Measurements from ENCODE around the gene RFX8.
"Not testable (repeated sequence)": the region's sequence is repeated elsewhere in the genome, so short reads cannot be mapped to it uniquely, and the experiment has no call there.

The RFX8 gene

DNA sequence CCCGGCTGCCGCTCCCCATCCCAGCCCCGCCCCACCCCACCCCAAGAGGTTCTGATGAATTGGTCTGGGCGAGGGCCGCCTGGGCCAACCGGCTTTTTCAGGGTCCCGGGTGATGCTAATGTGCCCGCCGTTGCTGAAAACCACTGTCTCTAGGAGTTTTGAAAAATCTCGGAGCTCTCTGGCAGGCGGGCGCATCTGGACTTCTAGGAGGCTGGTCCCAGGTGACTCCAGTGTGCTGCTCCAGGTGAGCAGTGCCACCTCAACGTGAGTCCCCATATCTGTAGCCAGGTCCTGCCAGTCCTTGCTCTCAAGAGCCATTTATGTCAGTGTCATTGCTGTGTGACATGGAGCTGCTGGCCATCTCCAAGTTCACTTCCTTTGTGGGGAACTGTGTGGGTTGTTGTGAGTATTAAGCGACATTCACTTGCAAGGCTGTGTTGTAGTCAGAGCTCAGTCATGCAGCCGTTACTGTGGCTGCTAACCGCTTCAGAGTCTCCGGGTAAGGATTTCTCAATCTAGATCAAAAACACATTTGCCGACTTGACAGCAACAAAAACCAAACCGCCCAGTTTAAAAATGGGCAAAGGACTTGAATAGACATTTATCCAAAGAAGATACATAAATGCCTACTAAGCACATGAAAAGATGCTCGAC is at the start of gene RFX8:
Gene RFX8 (minus strand): TSS at position 382 of the 654 bp plus-strand sequence. CDS start 8,264 bp downstream, outside the sequence.
- DNase-seq (ENCODE audit: low spot score), result peak; percentile 95

DNA sequence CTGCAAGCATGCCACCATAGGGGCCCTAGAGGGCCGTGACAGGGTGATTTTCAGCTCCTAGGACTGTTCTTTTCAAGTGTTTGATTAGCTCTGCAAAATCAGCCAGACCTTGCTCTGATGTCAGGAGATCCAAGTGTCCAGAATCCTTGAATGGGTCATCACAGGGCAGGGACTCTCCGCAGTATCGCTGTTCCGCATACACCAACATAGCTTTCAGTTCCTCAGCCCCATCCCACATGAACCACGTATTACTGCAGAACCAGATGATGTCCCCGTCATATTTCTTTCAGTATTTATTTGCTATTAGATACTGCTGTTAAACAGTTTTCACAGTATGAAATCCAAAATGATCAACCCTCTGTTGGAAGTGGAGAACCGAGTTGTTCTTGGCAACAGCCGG is 46.6 kb upstream of the RFX8 start:
- no peak for DNase-seq (ENCODE audit: low spot score)

DNA sequence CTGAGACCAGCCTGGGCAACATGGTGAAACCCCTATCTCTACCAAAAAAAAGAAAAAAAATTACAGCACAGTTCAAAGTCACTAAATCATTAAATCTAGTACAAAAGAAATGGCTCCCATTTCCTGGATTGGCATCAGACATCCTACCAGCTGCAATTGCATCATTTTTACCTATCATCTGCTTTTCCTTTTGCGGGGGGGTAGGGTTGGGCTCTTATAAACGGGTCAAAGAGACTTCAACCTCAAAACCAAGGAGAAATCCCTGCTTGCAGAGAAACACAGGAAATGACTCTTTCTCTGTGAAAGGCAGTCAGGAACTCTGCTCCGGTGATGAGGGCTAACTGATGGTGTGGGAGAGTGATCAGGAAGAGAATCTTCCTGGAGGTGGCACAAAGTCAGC is 45.3 kb upstream of the RFX8 start:
- no peak for DNase-seq (ENCODE audit: low spot score)

DNA sequence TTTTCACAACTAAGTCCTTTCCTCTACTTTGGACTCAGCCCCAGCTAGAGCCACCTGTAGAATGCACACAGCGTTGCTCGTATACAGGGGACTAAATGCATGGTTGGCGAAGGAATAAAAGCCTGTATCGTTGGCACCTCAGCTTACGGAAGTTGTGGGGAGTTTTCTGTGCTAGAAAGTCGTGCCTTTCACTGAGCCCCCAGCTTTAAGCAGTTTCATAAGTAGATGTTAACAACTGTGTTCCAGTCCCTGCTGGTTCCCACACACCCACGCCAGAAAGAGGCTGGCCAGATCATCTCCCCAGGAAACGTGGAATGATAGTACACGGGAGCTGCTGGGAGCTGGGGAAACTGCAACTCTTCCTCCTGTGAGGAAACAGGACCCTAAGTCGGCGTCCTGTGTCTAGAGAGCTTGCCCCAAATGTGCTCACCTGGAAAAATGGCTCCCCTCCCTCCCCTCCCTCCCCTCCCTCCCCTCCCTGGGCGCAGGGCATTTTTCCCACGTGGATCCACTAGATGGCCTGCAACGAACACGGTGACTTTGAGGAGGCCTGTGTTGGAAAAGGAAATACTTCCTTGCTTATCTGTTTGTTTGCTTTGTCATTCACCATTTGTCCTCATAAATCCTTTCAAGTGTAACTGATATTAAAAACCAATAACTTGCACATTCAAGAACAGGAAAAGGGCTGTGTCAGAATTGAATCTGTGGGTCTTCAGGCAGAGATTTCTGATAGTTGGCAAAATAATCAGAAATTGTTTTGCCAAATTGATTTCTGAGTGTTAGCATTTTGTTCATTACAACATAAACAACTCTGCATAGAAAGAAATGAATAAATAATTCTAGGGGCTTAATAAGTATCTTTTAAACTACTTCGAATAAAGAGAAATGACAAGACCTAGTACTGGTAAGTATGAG is 43.9 kb upstream of the RFX8 start:
- peak; percentile 79 for DNase-seq (ENCODE audit: low spot score)

DNA sequence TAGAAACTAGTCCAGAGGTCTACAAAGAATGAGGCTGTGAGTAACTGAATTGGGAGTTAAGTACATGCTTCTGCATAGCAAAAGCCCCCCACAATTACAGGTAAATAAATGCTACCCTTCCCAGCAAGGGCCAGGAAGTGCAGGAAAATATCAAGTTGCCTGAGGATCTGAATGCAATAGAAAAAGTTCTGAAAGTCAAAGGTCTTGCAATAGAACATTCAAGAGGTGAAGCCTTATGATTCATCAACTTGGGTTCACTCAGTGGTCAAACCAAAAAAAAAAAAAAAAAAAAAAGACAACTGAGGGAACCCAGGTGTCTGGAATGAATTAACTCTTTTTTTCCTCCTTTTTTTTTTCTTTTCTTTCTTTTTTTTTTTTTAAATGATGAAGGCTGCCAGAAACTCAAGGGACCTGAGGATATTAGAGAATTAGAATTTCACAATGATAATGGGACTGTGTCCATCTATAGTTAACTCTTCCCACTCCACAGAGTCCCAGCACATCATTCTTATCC is 42.9 kb upstream of the RFX8 start:
- DNase-seq (ENCODE audit: low spot score), result peak; percentile 46

DNA sequence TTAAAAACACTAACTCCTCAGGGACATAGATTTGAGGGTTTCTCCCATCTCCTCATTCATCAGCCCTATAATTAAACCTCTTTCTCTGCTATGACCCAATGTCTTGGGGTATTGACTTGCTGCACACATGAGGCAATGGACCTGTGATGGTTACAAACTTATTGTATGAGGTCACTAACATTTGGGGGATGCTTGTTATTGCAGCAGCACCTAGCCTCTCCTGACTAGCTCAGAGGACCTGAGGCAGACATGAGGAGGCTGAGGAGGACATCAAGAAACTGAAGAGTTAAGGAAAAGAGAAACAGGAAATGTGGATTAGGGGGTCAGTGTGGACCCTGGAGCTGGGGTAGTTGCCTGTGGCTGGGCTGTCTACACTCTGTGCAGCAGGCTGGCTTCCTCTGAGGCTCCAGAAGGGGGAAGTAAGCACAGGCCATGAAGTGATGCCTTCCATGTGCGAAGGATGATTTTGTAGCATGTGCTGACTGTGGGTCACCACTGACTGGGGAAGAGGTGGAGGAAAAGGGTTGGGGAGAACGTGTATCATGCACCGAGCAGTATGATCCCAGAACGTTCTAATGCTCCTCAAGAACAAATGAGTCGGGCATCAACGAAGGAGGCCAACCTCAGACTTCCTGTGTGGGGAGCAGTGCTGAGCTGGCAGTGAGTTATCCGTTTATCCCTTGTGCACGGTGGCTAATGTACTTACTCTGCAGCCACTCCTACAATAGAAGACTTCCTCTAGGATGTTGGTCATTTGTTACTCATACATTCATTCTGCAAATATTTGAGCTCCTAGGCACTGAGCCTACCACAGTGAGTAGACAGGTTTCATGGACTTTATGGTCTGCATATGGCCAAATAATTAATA is 42.1 kb upstream of the RFX8 start:
- peak; percentile 74 for DNase-seq (ENCODE audit: low spot score)

DNA sequence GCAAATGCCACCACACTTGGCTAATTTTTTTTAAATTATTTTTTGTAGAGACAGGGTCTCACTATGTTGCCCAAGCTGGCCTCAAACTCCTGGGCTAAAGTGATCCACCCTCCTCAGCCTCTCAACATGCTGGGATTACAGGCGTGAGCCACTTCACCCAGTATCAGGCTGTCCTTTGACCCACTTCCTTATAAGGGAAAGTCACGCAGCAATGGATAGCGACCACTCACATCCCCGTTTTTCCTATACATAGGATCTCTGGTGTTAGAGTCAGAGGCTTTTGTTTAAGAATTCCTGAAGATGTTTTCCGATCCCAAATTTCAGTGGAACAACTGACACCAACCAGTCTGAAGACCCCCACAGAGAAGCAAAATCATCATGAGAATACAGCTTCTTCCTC is 41.4 kb upstream of the RFX8 start:
- no peak for DNase-seq (ENCODE audit: low spot score)

DNA sequence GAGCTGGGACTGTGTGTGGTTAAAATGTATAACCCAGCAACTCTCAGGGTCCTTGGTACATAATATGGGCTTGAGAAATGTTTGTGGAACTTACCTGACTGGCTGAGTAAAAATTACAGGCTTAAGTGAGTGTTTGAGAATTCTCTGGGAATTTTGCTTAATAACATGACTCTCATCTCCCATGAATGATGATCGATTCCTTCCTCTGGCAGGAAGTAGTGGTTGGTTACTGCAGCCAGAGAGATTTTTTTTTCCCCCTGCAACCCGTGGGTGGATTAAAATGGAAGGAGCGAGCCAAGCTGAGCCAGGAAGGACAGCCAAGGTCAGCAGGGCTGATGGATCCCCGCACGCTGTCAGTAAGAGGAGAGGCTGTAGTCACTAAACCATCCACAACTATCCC is 40.6 kb upstream of the RFX8 start:
- no peak for DNase-seq (ENCODE audit: low spot score)

DNA sequence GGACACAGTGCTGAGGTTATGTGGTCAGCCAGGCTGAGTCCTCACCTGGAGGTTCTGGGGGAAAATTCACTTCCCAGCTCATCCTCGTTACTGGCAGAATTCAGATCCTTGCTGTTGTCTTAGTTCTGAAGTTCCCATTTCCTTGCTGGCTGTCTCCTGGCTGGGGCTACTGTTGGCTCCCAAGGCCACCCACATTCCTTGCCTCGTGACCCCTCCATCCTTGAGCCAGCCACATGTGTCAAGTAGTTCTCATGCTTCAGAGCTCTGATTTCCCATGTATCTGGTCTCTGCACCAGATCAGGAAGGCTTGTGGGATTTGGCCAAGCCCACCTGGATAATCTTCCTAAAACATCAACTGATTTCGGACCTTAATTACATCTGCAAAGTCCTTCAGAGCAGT is 38.1 kb upstream of the RFX8 start:
- DNase-seq (ENCODE audit: low spot score), result no peak

DNA sequence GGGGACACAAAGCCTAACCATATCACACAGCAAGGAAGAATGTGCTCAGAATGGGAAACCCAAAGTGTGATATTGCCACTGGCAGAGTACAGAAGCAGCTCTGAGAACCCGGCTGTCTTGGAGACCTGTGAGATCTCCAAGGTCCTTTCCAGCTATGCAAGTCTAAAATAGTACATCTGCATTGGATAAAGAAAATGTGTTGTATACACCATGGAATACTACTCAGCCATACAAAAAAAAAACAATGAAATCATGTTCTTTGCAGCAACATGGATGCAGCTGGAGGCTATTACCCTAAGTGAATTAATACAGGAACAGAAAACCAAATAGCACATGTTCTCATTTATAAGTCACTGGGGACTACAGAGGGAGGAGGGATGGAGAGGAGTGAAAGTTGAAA is 36.5 kb upstream of the RFX8 start:
- no peak for DNase-seq (ENCODE audit: low spot score)

DNA sequence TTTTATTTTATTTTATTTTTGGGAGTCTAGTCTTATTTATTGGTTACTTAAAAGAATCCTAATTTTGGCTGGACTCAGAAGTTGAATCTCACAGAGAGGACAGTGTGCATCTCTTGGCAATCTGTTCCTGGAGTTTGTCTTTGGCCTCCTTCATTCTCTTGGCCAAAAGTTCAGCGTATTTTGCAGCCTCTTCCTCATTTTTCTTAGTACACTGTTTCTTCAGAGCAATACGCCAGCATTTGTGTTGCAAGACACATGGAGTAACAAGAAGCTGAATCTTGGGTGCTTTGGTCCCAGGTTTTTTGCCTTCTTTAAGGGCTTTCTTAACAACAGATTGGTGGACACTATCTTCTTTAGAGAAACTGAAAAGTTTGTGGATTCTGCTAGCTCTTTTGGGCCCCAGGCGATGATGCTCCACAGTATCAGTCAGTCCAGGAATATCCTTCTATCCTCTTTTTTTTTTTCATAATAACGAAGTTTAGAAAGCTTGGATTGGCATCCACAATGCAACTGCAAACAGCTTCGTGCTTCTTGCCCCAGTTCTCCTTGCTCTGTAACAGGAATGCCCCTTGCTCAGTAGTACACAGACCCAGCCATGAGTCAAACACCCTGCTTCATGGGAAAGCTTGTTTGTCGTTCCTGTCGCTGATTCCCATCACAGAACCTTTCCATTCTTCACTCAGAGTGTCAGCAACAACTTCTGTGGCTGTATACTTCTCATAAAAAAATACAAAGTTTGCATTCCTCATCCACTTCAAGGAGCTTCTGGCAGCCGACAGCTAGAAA is 34.8 kb upstream of the RFX8 start:
- no peak for DNase-seq (ENCODE audit: low spot score)

DNA sequence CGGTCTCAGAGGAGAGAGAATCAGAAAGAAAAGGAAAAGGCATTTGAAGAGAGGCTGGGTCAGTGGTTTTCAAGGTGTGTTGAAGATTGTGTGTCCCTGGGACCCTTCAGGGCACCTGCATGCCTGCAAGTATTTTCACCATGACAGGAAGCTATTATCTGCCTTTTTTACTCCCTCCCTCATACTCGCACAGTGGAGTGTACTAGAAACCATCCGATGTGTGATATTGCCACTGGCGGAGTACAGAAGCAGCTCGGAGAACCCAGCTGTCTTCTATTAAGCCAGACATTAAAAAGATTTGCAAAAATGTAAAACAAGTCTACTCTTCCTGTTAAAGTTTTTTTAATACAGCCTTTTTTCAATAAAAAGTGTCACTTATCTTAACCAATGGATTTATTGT is 33.7 kb upstream of the RFX8 start:
- no peak for DNase-seq (ENCODE audit: low spot score)

DNA sequence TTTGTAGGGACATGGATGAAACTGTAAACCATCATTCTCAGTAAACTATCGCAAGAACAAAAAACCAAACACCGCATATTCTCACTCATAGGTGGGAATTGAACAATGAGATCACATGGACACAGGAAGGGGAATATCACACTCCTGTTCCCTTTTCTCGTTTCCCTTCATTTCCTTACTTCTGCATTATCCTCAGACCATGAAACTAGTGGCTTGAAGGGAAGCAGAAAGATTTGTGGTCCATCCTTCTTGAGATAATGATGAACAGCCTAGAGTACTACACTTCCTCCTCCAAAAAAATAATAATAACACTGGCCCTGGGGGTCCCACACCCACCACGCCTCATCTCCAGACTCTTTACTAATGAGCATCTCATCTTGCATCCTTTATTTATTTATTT is 30.4 kb upstream of the RFX8 start:
- DNase-seq (ENCODE audit: low spot score), result not testable (repeated sequence)

DNA sequence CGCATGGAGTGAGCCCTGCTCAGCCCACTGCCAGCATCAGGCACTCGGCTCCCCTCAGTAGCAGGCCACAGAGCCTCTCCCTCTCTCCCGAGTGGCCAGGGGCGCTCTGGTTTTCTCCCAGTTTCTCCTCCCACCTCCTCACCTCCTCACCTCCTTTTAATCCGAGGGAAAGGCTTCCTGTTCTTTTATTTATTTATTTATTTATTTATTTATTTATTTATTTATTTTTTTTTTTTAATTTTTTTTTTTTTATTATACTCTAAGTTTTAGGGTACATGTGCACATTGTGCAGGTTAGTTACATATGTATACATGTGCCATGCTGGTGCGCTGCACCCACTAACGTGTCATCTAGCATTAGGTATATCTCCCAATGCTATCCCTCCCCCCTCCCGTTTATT is 29.8 kb upstream of the RFX8 start:
- DNase-seq (ENCODE audit: low spot score), result not testable (repeated sequence)

DNA sequence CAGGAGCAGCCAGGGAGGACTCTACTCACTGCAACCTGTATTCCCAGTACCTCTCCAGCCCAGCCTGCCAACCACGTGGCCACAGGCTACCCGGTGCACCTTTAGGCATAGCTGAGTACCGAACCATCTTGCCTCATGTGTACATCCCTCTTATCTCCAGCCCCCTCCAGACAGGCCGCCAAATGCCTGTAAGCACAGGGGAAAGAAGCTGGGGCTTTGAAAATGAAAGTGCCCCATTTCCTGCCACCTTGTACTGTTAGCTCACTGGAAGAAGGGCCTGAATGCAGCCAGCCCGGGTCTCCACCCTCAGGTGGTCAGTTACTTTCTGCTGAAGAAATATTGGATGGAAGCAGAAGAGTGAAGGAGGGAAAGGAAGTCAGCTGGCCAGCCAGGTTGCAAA is 27.2 kb upstream of the RFX8 start:
- DNase-seq (ENCODE audit: low spot score), result no peak

DNA sequence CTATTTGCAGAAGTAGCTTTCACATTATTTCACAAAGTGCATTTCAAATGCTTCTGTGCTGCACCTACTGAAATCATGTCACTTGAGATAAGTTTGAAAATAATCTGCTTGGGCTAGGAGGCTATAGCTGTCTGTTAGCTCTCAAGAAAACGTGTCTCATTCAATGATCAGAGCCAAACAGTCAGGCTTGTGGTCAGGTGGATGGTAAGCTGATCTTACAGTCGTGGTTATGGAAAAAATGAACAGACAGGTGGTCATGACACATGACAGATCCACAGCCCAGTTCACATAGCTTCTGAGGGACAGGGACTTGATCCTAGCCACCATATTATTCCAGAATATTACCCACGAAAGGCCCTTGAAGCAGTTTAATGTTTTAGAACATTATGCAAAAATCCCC is 26.5 kb upstream of the RFX8 start:
- DNase-seq (ENCODE audit: low spot score), result peak; percentile 75

DNA sequence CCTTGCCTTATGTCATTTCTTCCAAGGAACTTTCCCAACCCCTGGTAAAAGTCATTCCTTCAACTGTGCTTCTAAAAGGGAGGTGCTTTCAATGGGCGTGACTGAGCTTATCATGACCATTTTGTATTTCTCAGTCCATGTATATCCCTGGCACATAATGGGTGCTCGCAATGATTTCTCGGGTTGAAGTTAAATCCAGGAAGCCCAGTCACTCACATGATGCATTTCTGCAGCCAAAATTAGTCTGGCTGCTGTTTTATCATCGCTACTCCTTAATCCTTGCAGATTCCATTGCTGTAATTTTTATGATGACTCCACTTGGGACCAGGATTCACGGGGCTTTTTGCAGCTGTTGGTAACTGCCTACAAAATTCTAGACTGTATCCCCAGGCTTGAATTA is 25.9 kb upstream of the RFX8 start:
- DNase-seq (ENCODE audit: low spot score), result no peak

DNA sequence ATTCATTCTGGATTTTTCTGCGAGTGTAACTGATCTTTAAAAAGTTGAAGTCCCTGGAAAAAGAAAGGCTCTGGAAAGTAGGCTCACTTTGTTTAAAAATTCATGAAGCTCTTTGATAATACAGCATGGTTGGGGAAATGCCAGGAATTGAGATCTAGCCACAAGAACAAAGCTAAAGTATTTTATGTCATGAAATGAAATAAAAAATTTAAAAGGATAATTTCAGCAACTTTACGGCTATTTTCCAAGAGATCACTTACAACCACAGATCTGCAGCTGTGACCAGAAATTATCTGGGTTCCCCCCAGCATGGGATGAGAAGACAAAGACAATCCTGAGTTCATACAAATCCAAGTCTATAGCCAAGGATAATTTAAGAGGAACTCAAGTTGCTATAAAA is 25.3 kb upstream of the RFX8 start:
- no peak for DNase-seq (ENCODE audit: low spot score)

DNA sequence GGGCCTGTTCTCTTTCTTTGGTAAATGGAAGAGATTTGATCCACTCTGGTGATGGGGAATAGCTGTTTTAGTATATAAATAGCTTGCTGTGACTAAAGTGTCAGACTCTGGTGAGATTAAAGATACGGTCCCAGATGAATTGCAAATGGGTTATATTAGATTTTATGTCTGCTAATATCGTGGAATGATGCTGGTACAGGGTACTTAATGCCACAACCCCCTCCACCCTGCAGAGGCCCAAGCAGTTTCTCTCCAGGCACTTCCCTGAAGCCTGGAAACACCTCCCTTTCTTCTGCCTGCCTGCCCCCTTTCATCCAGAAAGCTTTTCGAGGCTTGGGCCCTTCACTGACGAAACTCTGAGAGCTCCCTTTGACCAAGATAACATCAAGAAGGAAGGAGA is 21.4 kb upstream of the RFX8 start:
- no peak for DNase-seq (ENCODE audit: low spot score)

DNA sequence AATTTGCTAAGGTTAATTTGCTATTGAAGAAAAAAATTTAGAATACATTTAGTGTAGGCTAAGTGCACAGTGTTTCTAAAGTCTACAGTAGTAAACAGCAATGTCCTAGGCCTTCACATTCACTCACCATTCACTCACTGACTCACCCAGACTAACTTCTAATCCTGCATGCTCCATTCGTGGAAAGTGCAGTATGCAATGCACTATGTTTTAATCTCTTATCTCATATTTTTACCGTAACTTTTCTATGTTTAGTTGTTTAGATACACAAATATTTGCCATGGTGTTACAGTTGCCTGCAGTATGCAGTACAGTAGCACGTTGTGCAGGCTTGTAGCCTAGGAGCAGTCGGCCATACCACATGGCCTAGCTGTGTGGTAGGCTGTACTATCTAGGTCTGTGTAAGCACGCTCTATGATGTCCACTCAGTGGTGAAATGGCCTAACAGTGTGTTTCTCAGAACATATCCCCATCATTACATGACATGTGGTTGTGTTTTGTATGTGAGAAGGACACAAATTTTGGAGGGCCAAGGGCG is 18.1 kb upstream of the RFX8 start:
- DNase-seq (ENCODE audit: low spot score), result no peak

DNA sequence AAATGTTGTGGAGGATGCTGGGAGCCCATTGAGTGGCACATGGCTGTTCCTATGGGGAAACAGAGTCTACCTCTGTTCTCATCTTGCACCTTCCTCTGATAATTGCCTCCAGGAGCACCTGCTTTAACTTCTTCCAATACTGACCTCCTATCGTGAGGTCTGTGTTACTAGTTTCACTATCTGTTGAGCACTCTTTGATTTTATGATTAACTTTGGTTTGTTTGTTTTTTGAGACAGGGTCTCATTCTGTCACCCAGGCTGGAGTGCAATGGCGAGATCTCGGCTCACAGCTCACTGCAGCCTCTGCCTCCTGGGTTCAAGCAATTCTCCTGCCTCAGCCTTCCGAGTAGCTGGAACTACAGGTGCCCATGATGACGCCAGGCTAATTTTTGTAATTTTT is 12.1 kb upstream of the RFX8 start:
- DNase-seq (ENCODE audit: low spot score), result no peak

Measured in SW480 (cell line).